AG04450 (cell line): ENCODE data around the gene ADSS1. TPM values are rescaled to one million over a fixed set of nuclear protein-coding genes. Genes with fewer than 3 reads are reported as not detected.

ENCODE experiments used
- CTCF ChIA-PET: fragments of 300-600, 350-600 bp; formaldehyde crosslinking; extraction: SDS; loops from one replicate; lab custom pipeline; 2022; ENCODE audit warnings: antibody characterized with exemption, inconsistent platforms; lab: Charles Lee
- POLR2A ChIA-PET: fragments of 350-600 bp; formaldehyde crosslinking; extraction: SDS; loops from one replicate; lab custom pipeline; 2021; ENCODE audit warnings: antibody characterized with exemption, inconsistent platforms; lab: Yijun Ruan, JAX
- DNase-seq: peaks from one replicate; pipeline ENCODE4 v3.0.0-alpha.2; 2011; ENCODE audit warnings: low read depth, low spot score
- H3K27ac ChIP-seq: one replicate; pipeline ENCODE4 v1.5.1; 2012; ENCODE audit warnings: low read depth, low read length, control low read depth
- H3K27me3 ChIP-seq: one replicate; pipeline ENCODE4 v1.6.0; 2012; ENCODE audit warnings: low read length; ENCODE audit not compliant: control insufficient read depth, insufficient read depth
- H3K4me3 ChIP-seq: 2 replicates; pipeline ENCODE4 v1.5.1; 2011; ENCODE audit warnings: mild to moderate bottlenecking, low read depth, low read length, control low read depth
- H3K9me3 ChIP-seq: 2 replicates; pipeline ENCODE4 v1.5.1; 2012; ENCODE audit warnings: low read length; ENCODE audit not compliant: control insufficient read depth, insufficient read depth
- CTCF ChIP-seq: IDR thresholded peaks from 2 replicates; pipeline ENCODE4 v1.5.1; 2011; ENCODE audit warnings: low read depth, low read length, control low read depth, inconsistent platforms
- polyA plus RNA-seq: library from polyadenylated mRNA; depleted of rRNA; stranded (reverse); fragments of >200 nt; gene quantifications from 2 replicates; pipeline ENCODE4 v1.2.3, GENCODE V29; 2011

Gene ADSS1
- polyA plus RNA-seq, 1 experiment = 2.8 TPM

DNA sequence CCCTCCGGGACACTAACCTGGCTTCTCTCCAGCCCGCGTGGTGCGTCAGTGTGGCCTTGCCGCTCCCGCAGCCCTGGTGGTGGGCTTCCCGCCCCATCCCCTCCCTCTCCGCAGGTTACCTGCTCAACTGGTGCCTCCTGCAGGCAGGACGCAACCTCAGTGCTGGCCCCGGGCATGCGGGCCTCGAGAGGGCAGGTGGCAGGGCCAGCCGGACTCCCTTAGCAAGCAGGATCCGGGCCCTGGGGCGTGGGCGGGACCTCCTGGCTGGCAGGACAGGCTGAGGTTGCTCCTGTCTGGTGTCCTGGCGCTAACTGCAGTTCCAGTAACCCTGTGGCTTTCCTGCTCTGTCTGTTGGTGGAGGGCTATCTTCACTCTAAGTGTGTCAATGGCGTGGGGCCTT lies 8.6 kb upstream of the ADSS1 start:
- Histone ChIP-seq H3K27ac (no peak overlapping the region), H3K27me3 (no peaks in the 10 kb centered on the region), H3K9me3 (no peaks in the 10 kb centered on the region; the same call in 1 of the 2 replicates), H3K4me3 (no peak overlapping the region)
- no peak for DNase-seq
- no peak for TF ChIP-seq CTCF
- POLR2A ChIA-PET = no interaction called here
- CTCF ChIA-PET = interaction anchor here (0.6 kb wide), 1 partner anchor 260 kb away, joined by 4 read pairs; no protein-coding TSS in a partner anchor

DNA sequence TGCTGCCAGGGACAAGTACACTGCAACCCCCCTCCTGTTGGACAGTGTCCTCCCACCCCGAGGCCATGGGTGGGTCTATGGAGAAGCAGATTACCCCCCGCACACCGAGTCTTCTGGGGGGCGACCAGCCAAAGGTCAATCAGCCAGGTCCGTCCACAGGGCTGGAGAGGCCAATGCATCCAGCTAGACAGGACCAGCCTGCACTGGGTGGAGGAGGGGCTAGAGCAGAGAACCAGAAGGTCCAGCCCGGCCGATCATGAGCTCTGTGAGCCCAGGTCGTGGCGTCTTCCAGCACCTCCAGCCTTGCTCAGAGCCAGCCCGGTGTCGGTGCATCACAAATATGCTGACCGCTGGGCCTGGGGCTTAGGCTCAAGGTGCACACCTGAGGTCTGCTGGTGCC lies 8.2 kb upstream of the ADSS1 start:
- Histone ChIP-seq H3K9me3 (no peaks in the 10 kb centered on the region; the same call in 1 of the 2 replicates), H3K27me3 (no peaks in the 10 kb centered on the region), H3K4me3 (no peak overlapping the region), H3K27ac (no peak overlapping the region)
- ChIA-PET POLR2A (no interaction called here), CTCF (interaction anchor here (0.6 kb wide), 1 partner anchor 260 kb away, joined by 4 read pairs; no protein-coding TSS in a partner anchor)
- DNase-seq = no peak
- no peak for TF ChIP-seq CTCF

DNA sequence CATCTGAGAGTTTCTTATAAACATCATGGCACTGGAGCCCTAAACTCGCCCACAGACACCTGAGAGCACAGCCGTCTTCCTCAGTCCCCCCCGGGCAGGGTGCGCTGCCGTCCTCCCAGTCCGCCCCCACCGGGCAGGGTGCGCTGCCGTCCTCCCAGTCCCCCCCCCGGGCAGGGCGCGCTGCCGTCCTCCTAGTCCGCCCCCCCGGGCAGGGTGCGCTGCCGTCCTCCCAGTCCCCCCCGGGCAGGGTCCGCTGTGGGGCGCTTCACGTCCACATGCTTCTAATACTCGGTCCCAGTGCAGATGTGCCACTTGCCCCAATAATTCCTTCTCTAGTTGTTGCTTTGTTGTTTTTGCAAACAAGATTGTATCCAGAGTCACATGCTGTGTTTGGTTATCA lies 6.9 kb upstream of the ADSS1 start:
- no peak for DNase-seq
- H3K27me3 ChIP-seq = no peaks in the 10 kb centered on the region
- CTCF ChIA-PET = no interaction called here
- TF ChIP-seq CTCF = no peak
- no peaks in the 10 kb centered on the region; the same call in 1 of the 2 replicates for H3K9me3 ChIP-seq
- no peak overlapping the region for H3K27ac ChIP-seq
- POLR2A ChIA-PET = no interaction called here
- no peak overlapping the region for H3K4me3 ChIP-seq

GRCh38 chr14:104717646-104718045 lies 6.4 kb upstream of the ADSS1 start:
- DNase-seq = no peak
- TF ChIP-seq CTCF = no peak
- Histone ChIP-seq H3K27ac (no peak overlapping the region), H3K9me3 (no peaks in the 10 kb centered on the region; the same call in 1 of the 2 replicates), H3K4me3 (no peak overlapping the region), H3K27me3 (no peaks in the 10 kb centered on the region)
- ChIA-PET POLR2A (no interaction called here), CTCF (no interaction called here)

GRCh38 chr14:104718147-104718546 lies 5.9 kb upstream of the ADSS1 start:
- Histone ChIP-seq H3K27me3 (no peaks in the 10 kb centered on the region), H3K4me3 (no peak overlapping the region), H3K27ac (no peak overlapping the region), H3K9me3 (no peaks in the 10 kb centered on the region; the same call in 1 of the 2 replicates)
- CTCF ChIA-PET = no interaction called here
- no peak for DNase-seq
- no peak for TF ChIP-seq CTCF
- POLR2A ChIA-PET = interaction anchor here (0.6 kb wide), 1 partner anchor 41 kb away, joined by 4 read pairs; no protein-coding TSS in a partner anchor
